Upper lobe of right lung (tissue), 1 donor: ENCODE data around the gene CYB5D1. TPM values are rescaled to one million over a fixed set of nuclear protein-coding genes. Genes with fewer than 3 reads are reported as not detected.

Experiments used
- ATAC-seq: fragments of 200-7000 bp; cut with Tn5 transposase; one replicate; pipeline ENCODE4 v1.9.1; 2020; ENCODE audit warnings: mild to moderate bottlenecking, moderate library complexity
- DNase-seq: peaks from one replicate; pipeline ENCODE4 v3.0.0-alpha.2; 2020
- H3K27ac ChIP-seq: fragments of 200-600 bp; one replicate; pipeline ENCODE4 v1.8.0; 2022
- H3K27me3 ChIP-seq: fragments of 200-600 bp; one replicate; pipeline ENCODE4 v1.8.0; 2022; ENCODE audit warnings: mild to moderate bottlenecking
- H3K36me3 ChIP-seq: fragments of 200-600 bp; one replicate; pipeline ENCODE4 v1.8.0; 2022
- H3K4me1 ChIP-seq: fragments of 200-600 bp; one replicate; pipeline ENCODE4 v1.8.0; 2022
- H3K4me3 ChIP-seq: fragments of 200-600 bp; one replicate; pipeline ENCODE4 v1.8.0; 2022; ENCODE audit warnings: mild to moderate bottlenecking
- H3K9me3 ChIP-seq: fragments of 200-600 bp; one replicate; pipeline ENCODE4 v1.8.0; 2022
- CTCF ChIP-seq: fragments of 200-600 bp; IDR thresholded peaks from one replicate; pipeline ENCODE4 v1.8.0; 2022; ENCODE audit warnings: antibody characterized with exemption
- intact Hi-C: fragments of 100-400 bp; cut with DNase I; formaldehyde crosslinking; loops from one replicate; pipeline ENCODE4 v1.11.0; 2022
- total RNA-seq: library from RNA; stranded (reverse); fragmentation: NEBNext Ultra II Directional; extraction: Animal tissue kit (Norgen Biotek cat#: 25700); gene quantifications from one replicate; pipeline ENCODE4 v1.2.1, GENCODE V29; 2021
- donor health status: DM: no; HTN: yes; CAD: no; lungs with severe emphysema.

CYB5D1 gene
- total RNA-seq, 1 donor from 2014 or later, result 7.2 TPM

GRCh38 chr17:7831233-7831632 is 26.6 kb upstream of the CYB5D1 start:
- DNase-seq, result no peak
- Histone ChIP-seq H3K9me3 (no peaks in the 10 kb centered on the region), H3K36me3 (no peaks in the 10 kb centered on the region), H3K27me3 (no peaks in the 10 kb centered on the region), H3K4me1 (no peaks in the 10 kb centered on the region), H3K4me3 (no peak overlapping the region), H3K27ac (no peak overlapping the region)
- ATAC-seq, result no peak
- intact Hi-C loops, result no loop called here
- TF ChIP-seq CTCF, result no peak

GRCh38 chr17:7832431-7832830 is 25.4 kb upstream of the CYB5D1 start:
- intact Hi-C loops, result no loop called here
- no peak for DNase-seq

GRCh38 chr17:7833011-7833794 is 24.6 kb upstream of the CYB5D1 start:
- no peak for ATAC-seq
- H3K27ac ChIP-seq, result peak overlapping the region; percentile 99
- H3K4me1 ChIP-seq, result peaks cover 16% of the 10 kb centered on the region
- DNase-seq, result no peak
- peak overlapping the region; percentile 83 for H3K4me3 ChIP-seq
- intact Hi-C loops, result no loop called here
- no peak for TF ChIP-seq CTCF
- no peaks in the 10 kb centered on the region for H3K9me3 ChIP-seq
- no peaks in the 10 kb centered on the region for H3K36me3 ChIP-seq
- no peaks in the 10 kb centered on the region for H3K27me3 ChIP-seq

More at GRCh38 chr17:7832431-7832830, 25.4 kb upstream of the CYB5D1 start:
- no peak for TF ChIP-seq CTCF
- no peak overlapping the region for H3K4me3 ChIP-seq
- no peaks in the 10 kb centered on the region for H3K27me3 ChIP-seq
- no peak overlapping the region for H3K27ac ChIP-seq
- peaks cover 11% of the 10 kb centered on the region for H3K4me1 ChIP-seq
- no peaks in the 10 kb centered on the region for H3K9me3 ChIP-seq
- no peak for ATAC-seq
- H3K36me3 ChIP-seq, result no peaks in the 10 kb centered on the region

- H3K27me3 ChIP-seq, result no peaks in the 10 kb centered on the region
- peak within 1 kb of the TSS; percentile 83 for H3K4me3 ChIP-seq
- H3K36me3 ChIP-seq, result no peaks in the 10 kb centered on the region
- intact Hi-C loops, result no loop called here
- peak; percentile 78 for ATAC-seq
- peak; percentile 96 for DNase-seq
- TF ChIP-seq CTCF, result no peak
- peaks cover 22% of the 10 kb centered on the region for H3K4me1 ChIP-seq
- no peaks in the 10 kb centered on the region for H3K9me3 ChIP-seq
- H3K27ac ChIP-seq, result peak within 1 kb of the TSS; percentile 99
Measured at GRCh38 chr17:7833795-7834541, 23.8 kb upstream of the CYB5D1 start, which contains the start of gene KDM6B. KDM6B (plus strand) TSS chr17:7834217; CDS start chr17:7845555, 11,338 bp downstream.

GRCh38 chr17:7834542-7834956 is 23.3 kb upstream of the CYB5D1 start:
- H3K36me3 ChIP-seq, result no peaks in the 10 kb centered on the region
- no peak for TF ChIP-seq CTCF
- H3K27me3 ChIP-seq, result no peaks in the 10 kb centered on the region
- ATAC-seq, result peak; percentile 34
- peak overlapping the region; percentile 99 for H3K27ac ChIP-seq
- intact Hi-C loops, result no loop called here
- H3K9me3 ChIP-seq, result no peaks in the 10 kb centered on the region
- H3K4me3 ChIP-seq, result peak overlapping the region; percentile 83
- DNase-seq, result peak; percentile 91
- peaks cover 28% of the 10 kb centered on the region for H3K4me1 ChIP-seq
